Caki2 (cell line): ENCODE results near the gene AKR1C3. TPM values are rescaled to one million over a fixed set of nuclear protein-coding genes. Genes with fewer than 3 reads are reported as not detected.
"Not testable (repeated sequence)": the region's sequence is repeated elsewhere in the genome, so short reads cannot be mapped to it uniquely, and the experiment has no call there.

Experiments used
- DNase-seq: peaks from one replicate; pipeline ENCODE4 v3.0.0-alpha.2; 2015; ENCODE audit warnings: low read depth
- in situ Hi-C: cut with HindIII; loops from 2 replicates; pipeline ENCODE4 v1.10.0; 2016; ENCODE audit warnings: low sequenced_read_pairs, low pct_unique_long_range_greater_than_20kb, mixed read lengths
- total RNA-seq: library from RNA; depleted of rRNA; stranded (reverse); fragments of >200 nt; shearing (Covaris generic); gene quantifications from 2 replicates; pipeline ENCODE4 v1.2.3, GENCODE V29; 2014; ENCODE audit warnings: low replicate concordance

Gene AKR1C3
- total RNA-seq, 1 experiment from 2014 or later: 3,825 TPM

GRCh38 chr10:5079306-5079830, 14.8 kb upstream of the AKR1C3 start:
- in situ Hi-C loops: no loop called here
- peak; percentile 46 for DNase-seq

DNA sequence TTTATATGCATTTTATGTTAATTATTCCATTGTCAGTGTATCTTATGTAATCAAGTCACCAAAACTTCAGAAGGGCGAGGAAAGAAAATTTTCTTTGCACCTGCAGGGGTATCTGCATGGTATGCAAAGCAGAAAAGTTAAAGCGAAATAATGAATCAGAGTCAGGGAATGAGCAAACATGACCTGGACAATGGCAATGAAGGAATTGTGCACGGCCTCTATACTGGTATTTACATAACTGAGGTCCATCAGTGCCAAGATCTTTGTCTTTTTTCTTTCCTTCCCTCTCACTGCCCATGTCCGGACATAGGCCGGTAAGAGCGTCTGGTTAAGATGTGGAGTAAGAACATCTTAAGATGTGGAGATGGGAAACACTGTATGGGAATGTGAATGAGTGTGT, 14.4 kb upstream of the AKR1C3 start:
- in situ Hi-C loops: no loop called here
- no peak for DNase-seq

- DNase-seq: no peak
- in situ Hi-C loops: no loop called here
Observed at GRCh38 chr10:5081091-5081490, 13.1 kb upstream of the AKR1C3 start.

DNA sequence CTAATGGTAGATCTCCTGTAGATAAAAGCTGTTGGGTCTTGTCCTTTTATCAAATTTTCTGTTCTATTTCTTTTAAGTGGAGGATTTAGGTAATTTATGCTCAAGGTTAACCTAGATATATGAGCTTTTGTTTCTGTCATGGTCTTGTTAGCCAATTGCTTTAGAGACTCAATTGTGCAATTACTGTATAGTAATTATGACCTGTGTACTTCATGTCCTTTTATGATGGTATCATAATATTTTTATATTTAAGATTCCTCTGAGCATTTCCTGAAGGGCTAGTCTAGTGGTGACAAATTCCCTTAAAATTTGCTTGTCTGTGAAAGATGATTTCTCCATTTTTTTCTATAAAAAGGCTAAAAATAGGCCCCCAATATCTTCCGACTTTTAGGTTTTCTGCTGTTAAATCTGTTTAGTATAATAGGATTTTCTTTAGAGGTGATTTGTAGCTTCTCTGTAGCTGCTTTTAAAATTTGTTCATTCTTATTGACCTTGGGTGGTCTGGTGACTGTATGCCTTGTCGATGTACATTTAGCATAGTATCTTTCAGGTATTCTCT, 5.4 kb upstream of the AKR1C3 start:
- in situ Hi-C loops: no loop called here
- DNase-seq: no peak

GRCh38 chr10:5089865-5090264, 4.3 kb upstream of the AKR1C3 start:
- in situ Hi-C loops: loop anchor here (10.0 kb wide), 1 partner anchor 65 kb away; no protein-coding TSS in a partner anchor
- peak; percentile 77 for DNase-seq

- in situ Hi-C loops: loop anchor here (10.0 kb wide), 1 partner anchor 66 kb away; no protein-coding TSS in a partner anchor
- no peak for DNase-seq
Observed at GRCh38 chr10:5090551-5090950, 3.7 kb upstream of the AKR1C3 start.

GRCh38 chr10:5091196-5091595, 3.0 kb upstream of the AKR1C3 start:
- DNase-seq: no peak
- in situ Hi-C loops: loop anchor here (10.0 kb wide), 1 partner anchor 66 kb away; no protein-coding TSS in a partner anchor

DNA sequence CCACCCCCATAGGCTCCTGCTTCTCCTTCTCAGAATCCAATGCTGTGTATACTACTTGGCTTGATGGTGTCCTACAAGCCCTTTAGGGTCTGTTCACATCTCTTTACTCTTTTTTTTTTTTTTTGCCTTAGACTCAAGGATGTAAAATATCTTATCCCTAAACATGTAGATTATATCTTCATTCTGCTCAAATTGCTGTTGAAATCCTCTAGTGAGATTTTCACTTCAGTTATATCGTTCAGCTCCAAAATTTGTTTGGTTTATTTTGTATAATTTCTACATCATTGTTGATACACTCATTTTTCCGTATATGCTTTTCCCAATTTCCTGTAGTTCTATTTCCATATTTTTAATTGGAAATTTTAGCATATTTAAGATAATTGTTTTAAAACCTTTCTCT, 1.8 kb upstream of the AKR1C3 start:
- in situ Hi-C loops: loop anchor here (10.0 kb wide), 1 partner anchor 68 kb away; no protein-coding TSS in a partner anchor
- no peak for DNase-seq

GRCh38 chr10:5092848-5093790, 1.1 kb upstream of the AKR1C3 start:
- DNase-seq: no peak
- in situ Hi-C loops: loop anchor here (10.0 kb wide), 1 partner anchor 68 kb away; no protein-coding TSS in a partner anchor

DNA sequence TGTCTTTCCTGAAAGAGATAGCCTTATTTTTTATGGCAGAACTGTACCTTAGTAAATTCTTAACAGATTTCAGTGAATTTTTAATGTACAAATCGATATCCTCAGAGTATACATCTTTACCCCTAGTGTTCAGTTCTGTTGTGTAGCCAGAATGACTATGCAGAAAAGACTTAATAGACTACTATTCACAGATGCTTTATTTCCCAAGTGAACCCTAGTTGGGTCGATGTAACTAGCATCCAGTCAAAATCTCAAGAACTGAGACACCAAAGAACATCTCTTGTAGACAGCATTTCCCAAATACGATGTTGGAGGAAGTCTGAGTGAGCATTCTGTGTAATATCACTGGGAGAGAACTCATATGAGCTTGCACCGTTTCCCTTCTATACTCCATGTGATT, 1.5 kb downstream of the AKR1C3 start:
- in situ Hi-C loops: loop anchor here (10.0 kb wide), 1 partner anchor 71 kb away; no protein-coding TSS in a partner anchor

DNA sequence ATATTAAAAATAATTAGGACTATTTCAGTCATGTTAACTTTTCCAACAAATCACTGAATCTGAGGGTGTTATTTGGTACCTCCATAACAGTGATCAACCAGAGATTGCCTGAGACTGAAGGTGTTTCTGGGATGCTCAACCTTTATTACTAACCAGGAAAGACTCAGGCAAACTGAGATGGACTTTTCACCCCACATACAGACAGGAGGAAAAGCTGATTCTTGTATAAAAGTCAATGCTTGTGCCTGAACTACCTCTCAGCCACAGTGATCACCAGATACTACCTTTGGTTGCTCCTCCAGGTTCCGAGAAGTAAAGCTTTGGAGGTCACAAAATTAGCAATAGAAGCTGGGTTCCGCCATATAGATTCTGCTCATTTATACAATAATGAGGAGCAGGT, 1.9 kb downstream of the AKR1C3 start:
- DNase-seq: no peak
- in situ Hi-C loops: loop anchor here (10.0 kb wide), 1 partner anchor 71 kb away; no protein-coding TSS in a partner anchor

More for the DNA sequence above, 1.5 kb downstream of the AKR1C3 start:
- DNase-seq: no peak

DNA sequence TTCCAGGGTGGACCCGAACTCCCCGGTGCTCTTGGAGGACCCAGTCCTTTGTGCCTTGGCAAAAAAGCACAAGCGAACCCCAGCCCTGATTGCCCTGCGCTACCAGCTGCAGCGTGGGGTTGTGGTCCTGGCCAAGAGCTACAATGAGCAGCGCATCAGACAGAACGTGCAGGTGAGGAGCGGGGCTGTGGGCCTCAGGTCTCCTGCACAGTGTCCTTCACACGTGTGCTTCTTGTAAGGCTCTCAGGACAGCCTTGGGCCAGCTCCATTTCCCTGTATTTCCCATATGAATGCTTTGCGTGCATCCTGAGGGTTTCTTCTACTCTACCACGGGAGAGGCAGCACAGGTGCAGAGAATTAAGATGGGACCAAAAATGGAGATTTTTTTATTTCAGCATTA, 8.3 kb downstream of the AKR1C3 start:
- in situ Hi-C loops: not testable (repeated sequence)

GRCh38 chr10:5103481-5103880, 9.3 kb downstream of the AKR1C3 start:
- DNase-seq: no peak
- in situ Hi-C loops: no loop called here

More for the DNA sequence above, 8.3 kb downstream of the AKR1C3 start:
- not testable (repeated sequence) for DNase-seq

GRCh38 chr10:5105626-5106025, 11.4 kb downstream of the AKR1C3 start:
- no peak for DNase-seq
- in situ Hi-C loops: no loop called here

DNA sequence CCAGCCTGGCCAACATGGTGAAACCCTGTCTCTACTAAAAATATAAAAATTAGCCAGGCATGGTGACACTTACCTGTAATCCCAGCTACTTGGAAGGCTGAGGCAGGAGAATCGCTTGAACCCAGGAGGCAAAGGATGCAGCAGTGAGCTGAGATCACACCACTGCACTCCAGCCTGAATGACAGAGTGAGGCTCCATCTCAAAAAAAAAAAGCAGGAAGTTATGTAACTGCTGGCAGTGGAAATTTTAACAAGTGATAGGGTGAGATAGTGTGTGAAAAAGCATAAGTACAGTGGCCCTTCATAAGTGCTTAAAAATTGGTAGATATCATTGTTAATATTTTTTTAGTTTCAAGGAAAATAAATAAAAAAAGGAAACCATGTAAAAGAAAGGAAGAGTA, 12.3 kb downstream of the AKR1C3 start:
- in situ Hi-C loops: no loop called here
- DNase-seq: no peak

DNA sequence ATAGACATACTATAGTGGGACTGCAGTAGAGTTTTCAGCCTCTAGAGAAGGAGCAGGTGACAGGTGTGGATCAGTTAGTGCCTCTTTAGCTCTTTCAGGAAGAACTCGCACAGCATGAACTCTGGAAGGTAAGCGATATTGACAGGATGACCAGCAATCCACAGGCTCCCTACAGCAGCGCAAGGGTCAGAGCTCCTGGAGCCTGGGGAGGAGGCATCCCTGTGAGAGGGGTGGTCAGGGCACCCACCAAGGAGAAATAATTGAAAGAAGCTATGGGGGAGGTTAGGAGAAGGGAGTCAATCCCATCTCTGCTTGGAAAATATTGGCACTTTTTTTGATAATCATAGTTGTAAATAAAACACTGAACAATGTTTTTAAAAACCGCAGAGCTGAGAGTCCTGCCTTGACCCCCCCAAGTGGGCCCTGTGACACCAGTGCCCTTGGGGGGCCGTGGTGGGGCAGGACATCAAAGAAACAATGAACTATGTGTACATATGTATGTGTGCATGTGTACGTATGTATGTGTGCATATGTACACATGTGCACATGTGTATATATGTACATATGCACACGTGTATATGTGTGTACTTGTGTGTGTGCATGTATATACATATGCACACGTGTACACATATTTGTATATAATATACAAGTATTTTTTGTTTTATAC, 13.8 kb downstream of the AKR1C3 start:
- no peak for DNase-seq
- in situ Hi-C loops: no loop called here

DNA sequence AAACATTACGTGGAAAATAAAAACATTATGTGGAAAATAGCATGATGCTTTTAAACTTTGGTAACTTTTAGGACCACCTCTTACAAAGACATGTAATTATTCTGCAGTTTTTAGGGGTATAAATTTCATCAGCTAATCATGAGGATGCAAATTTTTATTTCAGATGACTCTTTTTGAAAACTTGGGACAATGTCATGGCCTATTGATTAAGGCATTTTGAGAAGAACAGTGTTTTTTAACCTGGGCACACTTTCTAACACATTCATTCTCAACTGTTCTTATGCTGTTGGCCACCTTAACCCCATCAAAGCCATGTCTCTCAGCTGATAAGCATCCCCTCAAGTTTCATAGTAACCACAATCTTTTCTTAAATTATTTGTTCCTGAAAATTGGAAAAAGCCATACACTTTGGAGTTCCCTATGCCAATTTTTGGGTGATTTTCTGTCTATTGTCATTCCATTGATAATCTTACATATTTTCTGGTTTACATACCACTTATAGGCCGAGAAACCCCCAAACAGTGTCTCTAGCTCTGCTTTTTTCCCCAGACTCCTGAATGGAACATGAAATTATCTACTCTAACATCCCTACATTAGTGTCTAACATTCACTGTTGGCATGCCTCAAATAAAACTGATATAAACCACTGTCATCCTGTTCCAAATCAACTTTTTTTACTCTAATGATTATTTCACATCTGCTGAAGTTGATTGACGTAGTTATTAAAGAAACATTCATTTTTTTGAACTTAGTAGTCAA, 14.6 kb downstream of the AKR1C3 start:
- in situ Hi-C loops: no loop called here
- DNase-seq: no peak

DNA sequence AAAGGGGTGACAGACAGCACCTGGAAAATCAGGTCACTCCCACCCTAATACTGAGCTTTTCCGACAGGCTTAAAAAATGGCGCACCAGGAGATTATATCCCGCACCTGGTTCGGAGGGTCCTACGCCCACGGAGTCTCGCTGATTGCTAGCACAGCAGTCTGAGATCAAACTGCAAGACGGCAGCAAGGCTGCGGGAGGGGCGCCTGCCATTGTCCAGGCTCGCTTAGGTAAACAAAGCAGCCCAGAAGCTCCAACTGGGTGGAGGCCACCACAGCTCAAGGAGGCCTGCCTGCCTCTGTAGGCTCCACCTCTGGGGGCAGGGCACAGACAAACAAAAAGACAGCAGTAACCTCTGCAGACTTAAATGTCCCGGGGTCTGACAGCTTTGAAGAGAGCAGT, 15.6 kb downstream of the AKR1C3 start:
- in situ Hi-C loops, DNase-seq: not testable (repeated sequence)
